ENCODE results near the gene EXOC3. TPM values are rescaled to one million over a fixed set of nuclear protein-coding genes. Genes with fewer than 3 reads are reported as not detected.

Gene EXOC3
- polyA plus RNA-seq, 3 donors = 32.4 to 40.8 (median 32.5) TPM

Other genes with a start within 250 kb of the EXOC3 start
- 1 to 10 TPM; 1.7 to 4.3 (median 2.4) TPM for gene CCDC127, start 225.0 kb upstream of the EXOC3 start, polyA plus RNA-seq
- 100 to 1,000 TPM in 2 of 3 donors, 10 to 100 TPM in 1; 64.9 to 146 (median 108) TPM for gene SDHA, start 224.9 kb upstream of the EXOC3 start, polyA plus RNA-seq
- 100 to 1,000 TPM in 1 of 3 donors, 10 to 100 TPM in 2; 71.2 to 104 (median 95.4) TPM for gene PDCD6, start 171.5 kb upstream of the EXOC3 start, polyA plus RNA-seq
- 1 to 10 TPM in 1 of 3 donors, under 1 TPM in 2; 0.11 to 1.5 (median 0.28) TPM for gene AHRR, start 121.5 kb upstream of the EXOC3 start, polyA plus RNA-seq
- 1 to 10 TPM in 2 of 3 donors, under 1 TPM in 1; 0.45 to 3.1 (median 1.5) TPM for gene SLC9A3, start 81.3 kb downstream of the EXOC3 start, polyA plus RNA-seq
- 1 to 10 TPM; 1.5 to 2.9 (median 2.6) TPM for gene CEP72, start 169.2 kb downstream of the EXOC3 start, polyA plus RNA-seq